Measurements from ENCODE around the gene SEL1L. TPM values are rescaled to one million over a fixed set of nuclear protein-coding genes. Genes with fewer than 3 reads are reported as not detected.
A peak's percentile ranks its signal among the peaks of the same experiment; 100 is the strongest.
"Not testable (repeated sequence)": the region's sequence is repeated elsewhere in the genome, so short reads cannot be mapped to it uniquely, and the experiment has no call there.

SEL1L gene
- total RNA-seq, 1 experiment from 2014 or later: 39.8 TPM

- DNase-seq (ENCODE audit: low read depth): no peak
These were observed 58.8 kb downstream of the SEL1L start for GRCh38 chr14:81474685-81475324.

GRCh38 chr14:81474148-81474492, 59.5 kb downstream of the SEL1L start:
- no peak for DNase-seq (ENCODE audit: low read depth)

GRCh38 chr14:81473456-81474147, 60.1 kb downstream of the SEL1L start:
- DNase-seq (ENCODE audit: low read depth): no peak

GRCh38 chr14:81472096-81472800, 61.4 kb downstream of the SEL1L start:
- DNase-seq (ENCODE audit: low read depth): no peak

GRCh38 chr14:81471062-81471461, 62.6 kb downstream of the SEL1L start:
- DNase-seq (ENCODE audit: low read depth): no peak

- DNase-seq (ENCODE audit: low read depth): not testable (repeated sequence)
These were observed 63.2 kb downstream of the SEL1L start for GRCh38 chr14:81470557-81470826.

GRCh38 chr14:81466854-81467253, 66.8 kb downstream of the SEL1L start:
- DNase-seq (ENCODE audit: low read depth): no peak

GRCh38 chr14:81465507-81466228, 68.0 kb downstream of the SEL1L start:
- DNase-seq (ENCODE audit: low read depth): no peak

- DNase-seq (ENCODE audit: low read depth): not testable (repeated sequence)
These were observed 68.7 kb downstream of the SEL1L start for GRCh38 chr14:81465003-81465392.

GRCh38 chr14:81464253-81465002, 69.2 kb downstream of the SEL1L start:
- peak; percentile 74 for DNase-seq (ENCODE audit: low read depth)

- not testable (repeated sequence) for DNase-seq (ENCODE audit: low read depth)
These were observed 71.3 kb downstream of the SEL1L start for GRCh38 chr14:81462356-81462755.

- DNase-seq (ENCODE audit: low read depth): no peak
These were observed 73.7 kb downstream of the SEL1L start for GRCh38 chr14:81459912-81460311.

- no peak for DNase-seq (ENCODE audit: low read depth)
These were observed 75.3 kb downstream of the SEL1L start for GRCh38 chr14:81458352-81458751.

- DNase-seq (ENCODE audit: low read depth): peak; percentile 30
These were observed 78.3 kb downstream of the SEL1L start for GRCh38 chr14:81455390-81455789.

GRCh38 chr14:81454572-81455218, 79.0 kb downstream of the SEL1L start:
- DNase-seq (ENCODE audit: low read depth): no peak

- peak; percentile 63 for DNase-seq (ENCODE audit: low read depth)
These were observed 80.4 kb downstream of the SEL1L start for GRCh38 chr14:81453166-81453766.

GRCh38 chr14:81452341-81453133, 81.1 kb downstream of the SEL1L start:
- DNase-seq (ENCODE audit: low read depth): peak; percentile 34

- DNase-seq (ENCODE audit: low read depth): no peak
These were observed 82.7 kb downstream of the SEL1L start for GRCh38 chr14:81450976-81451375.

GRCh38 chr14:81450100-81450531, 83.5 kb downstream of the SEL1L start:
- DNase-seq (ENCODE audit: low read depth): peak; percentile 94

- no peak for DNase-seq (ENCODE audit: low read depth)
These were observed 84.1 kb downstream of the SEL1L start for GRCh38 chr14:81449576-81449975.
